SU-DHL-6 (cell line): ENCODE measurements around the gene MRPL17.

Experiments used
- H2AFZ ChIP-seq: fragments of 200-600 bp; sonication (generic); 2 replicates; pipeline ENCODE4 v1.6.1; 2014; ENCODE audit warnings: low read depth, mild to moderate bottlenecking, moderate library complexity, mixed read lengths, antibody characterized with exemption, low read length; ENCODE audit not compliant: severe bottlenecking
- H3F3A ChIP-seq: fragments of 200-600 bp; shearing (Covaris generic); 2 replicates; pipeline ENCODE4 v1.6.0; 2016; ENCODE audit warnings: antibody characterized with exemption, mild to moderate bottlenecking; ENCODE audit not compliant: insufficient read depth
- H3K27ac ChIP-seq: fragments of 200-600 bp; sonication (generic); 2 replicates; pipeline ENCODE4 v1.5.1; 2016; ENCODE audit warnings: low read depth, mild to moderate bottlenecking, low read length, moderate library complexity, mixed read lengths
- H3K27me3 ChIP-seq: fragments of 200-600 bp; sonication (generic), shearing (Covaris generic); 2 replicates; pipeline ENCODE4 v1.6.0; 2014; ENCODE audit warnings: mild to moderate bottlenecking, low read length
- H3K36me3 ChIP-seq: fragments of 200-600 bp; sonication (generic); 2 replicates; pipeline ENCODE4 v1.6.1; 2014; ENCODE audit warnings: mild to moderate bottlenecking, low read length, mixed read lengths
- H3K4me2 ChIP-seq: fragments of 300-600, 200-600 bp; shearing (Covaris generic), sonication (generic); 2 replicates; pipeline ENCODE4 v1.6.0; 2014; ENCODE audit warnings: low read length, low read depth, mild to moderate bottlenecking; ENCODE audit not compliant: poor library complexity, severe bottlenecking
- H3K4me3 ChIP-seq: fragments of 200-600 bp; sonication (generic); 2 replicates; pipeline ENCODE4 v1.5.1; 2014; ENCODE audit warnings: antibody characterized with exemption, low read length, mild to moderate bottlenecking, mixed read lengths; ENCODE audit not compliant: insufficient read depth, poor library complexity, severe bottlenecking
- H3K79me2 ChIP-seq: fragments of 200-600 bp; sonication (generic); 2 replicates; pipeline ENCODE4 v1.6.1; 2014; ENCODE audit warnings: mild to moderate bottlenecking, low read length, moderate library complexity; ENCODE audit not compliant: insufficient read depth
- H3K9ac ChIP-seq: fragments of 200-600 bp; sonication (generic); 2 replicates; pipeline ENCODE4 v1.7.0; 2014; ENCODE audit warnings: mild to moderate bottlenecking, low read length
- H3K9me2 ChIP-seq: fragments of 200-600 bp; sonication (generic); replicated peaks from 2 replicates; pipeline ENCODE4 v1.6.1; 2014; ENCODE audit warnings: low read length; ENCODE audit not compliant: insufficient read depth
- H3K9me3 ChIP-seq: fragments of 200-600 bp; sonication (generic); 2 replicates; pipeline ENCODE4 v1.6.1; 2014; ENCODE audit warnings: low read length, mixed read lengths; ENCODE audit not compliant: insufficient read depth
- H4K20me1 ChIP-seq: fragments of 200-600 bp; sonication (generic); 2 replicates; pipeline ENCODE4 v1.6.1; 2014; ENCODE audit warnings: low read depth, mild to moderate bottlenecking, antibody characterized with exemption, low read length, moderate library complexity, mixed read lengths
- EZH2phosphoT487 ChIP-seq: fragments of 200-600 bp; sonication (generic), shearing (Covaris generic); conservative IDR thresholded peaks from 2 replicates; pipeline ENCODE4 v1.6.1; 2018; ENCODE audit warnings: mild to moderate bottlenecking, antibody characterized with exemption, low read length, moderate library complexity, mixed read lengths
- TF ChIP-seq, protein P1 (sequence below): fragments of 200-600 bp; sonication (generic); IDR thresholded peaks from one replicate; pipeline ENCODE4 v1.5.1; 2017; ENCODE audit warnings: antibody characterized with exemption, mild to moderate bottlenecking, low read length, moderate library complexity; ENCODE audit not compliant: insufficient read depth, poor library complexity, severe bottlenecking

MRPL17 gene

DNA sequence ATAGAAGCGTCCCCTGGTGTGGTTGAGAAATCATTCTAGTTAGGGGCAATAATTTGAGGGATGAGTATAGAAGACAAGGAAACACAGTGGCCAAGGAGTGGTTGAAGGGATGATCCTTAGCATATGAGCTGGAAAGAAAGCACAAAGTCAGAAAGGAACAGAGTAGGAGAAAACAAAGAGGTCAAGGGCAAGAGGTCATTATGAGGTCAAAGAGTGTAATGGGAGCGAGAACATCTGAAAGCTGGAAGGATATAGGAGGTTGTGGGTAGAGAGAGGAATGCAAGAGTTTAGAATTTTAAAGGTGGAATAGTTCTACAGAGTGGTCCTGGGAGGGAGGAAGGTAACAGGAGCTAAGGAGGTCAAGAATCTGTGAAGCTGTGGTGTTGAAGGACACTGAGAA is 29.5 kb downstream of the MRPL17 start:
- Histone ChIP-seq H3K9me3 (no peaks in the 10 kb centered on the region), H3K27ac (no peak overlapping the region), H3K9me2 (no peaks in the 10 kb centered on the region), H3K4me3 (no peak overlapping the region), H4K20me1 (no peaks in the 10 kb centered on the region), H3F3A (no peaks in the 10 kb centered on the region), H3K79me2 (no peaks in the 10 kb centered on the region), H3K36me3 (no peaks in the 10 kb centered on the region), H3K27me3 (no peaks in the 10 kb centered on the region), H3K9ac (no peak overlapping the region), H3K4me2 (no peak overlapping the region), H2AFZ (no peak overlapping the region)
- TF ChIP-seq, protein P1, sequence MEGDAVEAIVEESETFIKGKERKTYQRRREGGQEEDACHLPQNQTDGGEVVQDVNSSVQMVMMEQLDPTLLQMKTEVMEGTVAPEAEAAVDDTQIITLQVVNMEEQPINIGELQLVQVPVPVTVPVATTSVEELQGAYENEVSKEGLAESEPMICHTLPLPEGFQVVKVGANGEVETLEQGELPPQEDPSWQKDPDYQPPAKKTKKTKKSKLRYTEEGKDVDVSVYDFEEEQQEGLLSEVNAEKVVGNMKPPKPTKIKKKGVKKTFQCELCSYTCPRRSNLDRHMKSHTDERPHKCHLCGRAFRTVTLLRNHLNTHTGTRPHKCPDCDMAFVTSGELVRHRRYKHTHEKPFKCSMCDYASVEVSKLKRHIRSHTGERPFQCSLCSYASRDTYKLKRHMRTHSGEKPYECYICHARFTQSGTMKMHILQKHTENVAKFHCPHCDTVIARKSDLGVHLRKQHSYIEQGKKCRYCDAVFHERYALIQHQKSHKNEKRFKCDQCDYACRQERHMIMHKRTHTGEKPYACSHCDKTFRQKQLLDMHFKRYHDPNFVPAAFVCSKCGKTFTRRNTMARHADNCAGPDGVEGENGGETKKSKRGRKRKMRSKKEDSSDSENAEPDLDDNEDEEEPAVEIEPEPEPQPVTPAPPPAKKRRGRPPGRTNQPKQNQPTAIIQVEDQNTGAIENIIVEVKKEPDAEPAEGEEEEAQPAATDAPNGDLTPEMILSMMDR: no peak
- no peak for TF ChIP-seq EZH2phosphoT487

DNA sequence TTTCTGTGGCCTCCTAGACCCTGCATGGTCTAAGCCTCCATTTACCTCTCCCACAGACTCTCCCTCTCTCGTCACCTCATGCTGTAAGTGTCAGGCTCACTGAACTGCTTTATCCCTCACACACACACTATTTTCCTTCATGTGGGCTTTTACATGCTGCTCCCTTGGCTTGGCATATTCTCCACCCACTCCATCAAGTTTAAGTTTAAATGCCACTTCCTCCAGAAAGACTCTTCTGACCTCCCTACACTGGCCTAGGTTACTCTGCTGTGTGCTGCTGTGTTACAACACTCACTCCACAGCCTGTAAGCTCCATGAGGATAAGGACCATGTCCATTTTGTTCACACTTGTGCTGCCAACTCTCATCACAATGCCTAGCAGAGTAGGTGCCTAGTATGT is 30.0 kb downstream of the MRPL17 start:
- Histone ChIP-seq H3K9ac (no peak overlapping the region), H3K27me3 (no peaks in the 10 kb centered on the region), H4K20me1 (no peaks in the 10 kb centered on the region), H3K4me2 (no peak overlapping the region), H3K27ac (no peak overlapping the region), H3K4me3 (no peak overlapping the region), H3K79me2 (no peaks in the 10 kb centered on the region), H3K36me3 (no peaks in the 10 kb centered on the region), H3K9me3 (no peaks in the 10 kb centered on the region), H3K9me2 (no peaks in the 10 kb centered on the region), H3F3A (no peaks in the 10 kb centered on the region), H2AFZ (no peak overlapping the region)
- no peak for TF ChIP-seq EZH2phosphoT487
- TF ChIP-seq, protein P1: no peak

DNA sequence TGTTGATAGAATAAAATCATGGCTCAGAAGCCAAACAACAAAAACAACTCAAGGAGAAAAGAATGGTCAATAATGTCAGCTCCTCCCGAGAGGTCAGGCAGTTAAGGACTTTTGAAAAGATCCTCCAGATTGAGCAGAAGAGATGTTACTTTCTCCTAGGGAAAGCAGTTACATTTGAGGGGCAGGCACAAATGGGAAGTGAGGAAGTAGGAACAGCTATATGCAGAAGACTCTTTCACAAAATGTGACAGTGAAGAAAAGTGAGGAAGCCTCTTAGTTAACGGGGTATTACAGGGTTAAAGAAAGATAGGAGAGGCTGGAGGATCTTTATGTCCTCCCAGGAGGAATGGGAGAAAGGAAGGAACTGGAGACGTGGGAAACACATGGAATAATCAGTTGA is 31.0 kb downstream of the MRPL17 start:
- no peak overlapping the region for H3K4me2 ChIP-seq
- no peaks in the 10 kb centered on the region for H3K9me2 ChIP-seq
- H3K27me3 ChIP-seq: no peaks in the 10 kb centered on the region
- no peaks in the 10 kb centered on the region for H3K9me3 ChIP-seq
- H3K79me2 ChIP-seq: no peaks in the 10 kb centered on the region
- no peaks in the 10 kb centered on the region for H4K20me1 ChIP-seq
- no peak overlapping the region for H3K9ac ChIP-seq
- no peaks in the 10 kb centered on the region for H3F3A ChIP-seq
- no peaks in the 10 kb centered on the region for H3K36me3 ChIP-seq
- TF ChIP-seq EZH2phosphoT487: no peak
- TF ChIP-seq, protein P1: no peak
- no peak overlapping the region for H3K4me3 ChIP-seq
- H2AFZ ChIP-seq: no peak overlapping the region
- no peak overlapping the region for H3K27ac ChIP-seq
